Parathyroid adenoma (tissue), 2 donors: ENCODE data around the gene BMP3.

Experiments used
- H2AFZ ChIP-seq: fragments of 300-600 bp; sonication (generic); one replicate; pipeline ENCODE4 v1.7.0; 2017; ENCODE audit warnings: antibody characterized with exemption, mild to moderate bottlenecking
- H3K27ac ChIP-seq: fragments of 300-600 bp; sonication (generic); one replicate; pipeline ENCODE4 v1.7.0; 2017
- H3K27me3 ChIP-seq: fragments of 300-600 bp; sonication (generic); one replicate; pipeline ENCODE4 v1.7.0; 2017; ENCODE audit warnings: low read length; ENCODE audit not compliant: control insufficient read depth, insufficient read depth
- H3K36me3 ChIP-seq: fragments of 300-600 bp; sonication (generic); one replicate; pipeline ENCODE4 v1.7.0; 2017; ENCODE audit warnings: low read length; ENCODE audit not compliant: control insufficient read depth, insufficient read depth
- H3K4me1 ChIP-seq: fragments of 300-600 bp; sonication (generic); one replicate; pipeline ENCODE4 v1.7.0; 2017; ENCODE audit warnings: control low read depth
- H3K4me2 ChIP-seq: fragments of 300-600 bp; sonication (generic); one replicate; pipeline ENCODE4 v1.7.0; 2017; ENCODE audit warnings: low read length
- H3K4me3 ChIP-seq: fragments of 300-600 bp; sonication (generic); one replicate; pipeline ENCODE4 v1.7.0; 2017; ENCODE audit warnings: low read depth, low read length
- H3K79me2 ChIP-seq: fragments of 300-600 bp; sonication (generic); one replicate; pipeline ENCODE4 v1.7.0; 2017; ENCODE audit warnings: control low read depth
- H3K9ac ChIP-seq: fragments of 300-600 bp; sonication (generic); one replicate; pipeline ENCODE4 v1.7.0; 2017; ENCODE audit warnings: mild to moderate bottlenecking
- H3K9me3 ChIP-seq: fragments of 300-600 bp; sonication (generic); one replicate; pipeline ENCODE4 v1.7.0; 2017; ENCODE audit warnings: low read length; ENCODE audit not compliant: control insufficient read depth
- CTCF ChIP-seq: fragments of 300-600 bp; sonication (generic); IDR thresholded peaks from one replicate; pipeline ENCODE4 v1.7.0; 2017; ENCODE audit warnings: antibody characterized with exemption, mild to moderate bottlenecking
- donor health status: primary hyperparathyroidism.

Gene BMP3

GRCh38 chr4:81030061-81030980 is at the start of gene BMP3:
Gene BMP3, plus strand, starts transcription at chr4:81030708. Its CDS starts 577 bp downstream, at chr4:81031285.
- no peak within 1 kb of the TSS for H3K9ac ChIP-seq

GRCh38 chr4:80986011-80986410 is 44.5 kb upstream of the BMP3 start:
- H2AFZ ChIP-seq = no peak overlapping the region
- H3K9ac ChIP-seq = no peak overlapping the region
- H3K9me3 ChIP-seq = no peaks in the 10 kb centered on the region
- H3K79me2 ChIP-seq = no peaks in the 10 kb centered on the region
- H3K27ac ChIP-seq = no peak overlapping the region
- no peak overlapping the region for H3K4me2 ChIP-seq
- TF ChIP-seq CTCF = no peak
- H3K4me3 ChIP-seq = no peak overlapping the region
- H3K27me3 ChIP-seq = no peaks in the 10 kb centered on the region
- H3K36me3 ChIP-seq = no peaks in the 10 kb centered on the region
- no peaks in the 10 kb centered on the region for H3K4me1 ChIP-seq

More at GRCh38 chr4:81030061-81030980, at the start of gene BMP3:
- no peaks in the 10 kb centered on the region for H3K79me2 ChIP-seq
- H3K27ac ChIP-seq = no peak within 1 kb of the TSS
- no peaks in the 10 kb centered on the region for H3K36me3 ChIP-seq
- H3K4me2 ChIP-seq = peak within 1 kb of the TSS; percentile 74
- no peaks in the 10 kb centered on the region for H3K27me3 ChIP-seq
- H3K4me1 ChIP-seq = no peaks in the 10 kb centered on the region
- H3K9me3 ChIP-seq = no peaks in the 10 kb centered on the region
- H2AFZ ChIP-seq = no peak within 1 kb of the TSS
- TF ChIP-seq CTCF = no peak
- peak within 1 kb of the TSS; percentile 43 for H3K4me3 ChIP-seq

- peak; percentile 29 for TF ChIP-seq CTCF
- no peak overlapping the region for H3K4me2 ChIP-seq
- H3K4me3 ChIP-seq = no peak overlapping the region
- no peak overlapping the region for H2AFZ ChIP-seq
- H3K27ac ChIP-seq = no peak overlapping the region
- H3K9me3 ChIP-seq = no peaks in the 10 kb centered on the region
- no peaks in the 10 kb centered on the region for H3K27me3 ChIP-seq
- H3K79me2 ChIP-seq = no peaks in the 10 kb centered on the region
- no peak overlapping the region for H3K9ac ChIP-seq
- H3K36me3 ChIP-seq = no peaks in the 10 kb centered on the region
- H3K4me1 ChIP-seq = no peaks in the 10 kb centered on the region
These were observed 40.5 kb upstream of the BMP3 start for GRCh38 chr4:80989921-80990544.

GRCh38 chr4:80990851-80991250 is 39.7 kb upstream of the BMP3 start:
- no peaks in the 10 kb centered on the region for H3K36me3 ChIP-seq
- H3K27me3 ChIP-seq = no peaks in the 10 kb centered on the region
- no peaks in the 10 kb centered on the region for H3K79me2 ChIP-seq
- no peaks in the 10 kb centered on the region for H3K9me3 ChIP-seq
- H3K27ac ChIP-seq = no peak overlapping the region
- no peak overlapping the region for H3K4me3 ChIP-seq
- no peak overlapping the region for H3K9ac ChIP-seq
- H3K4me1 ChIP-seq = no peaks in the 10 kb centered on the region
- no peak overlapping the region for H3K4me2 ChIP-seq
- TF ChIP-seq CTCF = no peak
- H2AFZ ChIP-seq = no peak overlapping the region
